Panc1 (cell line): Measurements from ENCODE around the gene PCSK5.

Source experiments
- TCF7L2 ChIP-seq: IDR thresholded peaks from 2 replicates; pipeline ENCODE4 v1.6.1; 2011; ENCODE audit warnings: mild to moderate bottlenecking, low read depth, low read length, inconsistent platforms
- TF ChIP-seq, protein P1 (sequence below): fragments of 450-650 bp; IDR thresholded peaks from 2 replicates; pipeline ENCODE4 v1.5.1; 2017; ENCODE audit warnings: mild to moderate bottlenecking
- TF ChIP-seq, protein P2 (sequence below), 2 experiments: IDR thresholded peaks; 2 replicates each; pipeline ENCODE4 v1.6.1; 2011 to 2012; ENCODE audit warnings: low read depth in 2 of 2, control low read depth in 1 of 2, low read length in 1 of 2, mild to moderate bottlenecking in 1 of 2, moderate library complexity in 1 of 2; ENCODE audit not compliant: insufficient read depth in 1 of 2

DNA sequence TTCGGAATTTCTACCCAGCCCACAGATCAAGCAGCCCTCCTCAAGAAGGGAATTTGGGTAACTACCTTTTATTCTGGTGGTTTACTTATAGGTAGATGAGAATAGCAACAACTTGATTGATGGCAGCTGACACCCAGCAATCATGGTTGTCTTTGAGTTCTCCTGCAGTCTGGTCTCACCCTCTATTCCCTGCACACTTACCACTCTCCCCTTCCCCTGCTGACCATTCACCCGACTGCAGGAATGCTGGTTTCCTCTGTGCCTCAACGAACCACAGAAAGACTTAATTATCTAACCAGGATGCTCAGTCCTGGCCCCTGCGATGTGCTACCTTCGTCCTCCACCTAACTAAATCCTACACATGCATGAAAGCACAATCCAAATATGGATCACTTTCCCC lies 260.8 kb downstream of the PCSK5 start:
- TF ChIP-seq, protein P1, sequence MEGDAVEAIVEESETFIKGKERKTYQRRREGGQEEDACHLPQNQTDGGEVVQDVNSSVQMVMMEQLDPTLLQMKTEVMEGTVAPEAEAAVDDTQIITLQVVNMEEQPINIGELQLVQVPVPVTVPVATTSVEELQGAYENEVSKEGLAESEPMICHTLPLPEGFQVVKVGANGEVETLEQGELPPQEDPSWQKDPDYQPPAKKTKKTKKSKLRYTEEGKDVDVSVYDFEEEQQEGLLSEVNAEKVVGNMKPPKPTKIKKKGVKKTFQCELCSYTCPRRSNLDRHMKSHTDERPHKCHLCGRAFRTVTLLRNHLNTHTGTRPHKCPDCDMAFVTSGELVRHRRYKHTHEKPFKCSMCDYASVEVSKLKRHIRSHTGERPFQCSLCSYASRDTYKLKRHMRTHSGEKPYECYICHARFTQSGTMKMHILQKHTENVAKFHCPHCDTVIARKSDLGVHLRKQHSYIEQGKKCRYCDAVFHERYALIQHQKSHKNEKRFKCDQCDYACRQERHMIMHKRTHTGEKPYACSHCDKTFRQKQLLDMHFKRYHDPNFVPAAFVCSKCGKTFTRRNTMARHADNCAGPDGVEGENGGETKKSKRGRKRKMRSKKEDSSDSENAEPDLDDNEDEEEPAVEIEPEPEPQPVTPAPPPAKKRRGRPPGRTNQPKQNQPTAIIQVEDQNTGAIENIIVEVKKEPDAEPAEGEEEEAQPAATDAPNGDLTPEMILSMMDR, result no peak
- TF ChIP-seq TCF7L2, result no peak
- TF ChIP-seq, protein P2, sequence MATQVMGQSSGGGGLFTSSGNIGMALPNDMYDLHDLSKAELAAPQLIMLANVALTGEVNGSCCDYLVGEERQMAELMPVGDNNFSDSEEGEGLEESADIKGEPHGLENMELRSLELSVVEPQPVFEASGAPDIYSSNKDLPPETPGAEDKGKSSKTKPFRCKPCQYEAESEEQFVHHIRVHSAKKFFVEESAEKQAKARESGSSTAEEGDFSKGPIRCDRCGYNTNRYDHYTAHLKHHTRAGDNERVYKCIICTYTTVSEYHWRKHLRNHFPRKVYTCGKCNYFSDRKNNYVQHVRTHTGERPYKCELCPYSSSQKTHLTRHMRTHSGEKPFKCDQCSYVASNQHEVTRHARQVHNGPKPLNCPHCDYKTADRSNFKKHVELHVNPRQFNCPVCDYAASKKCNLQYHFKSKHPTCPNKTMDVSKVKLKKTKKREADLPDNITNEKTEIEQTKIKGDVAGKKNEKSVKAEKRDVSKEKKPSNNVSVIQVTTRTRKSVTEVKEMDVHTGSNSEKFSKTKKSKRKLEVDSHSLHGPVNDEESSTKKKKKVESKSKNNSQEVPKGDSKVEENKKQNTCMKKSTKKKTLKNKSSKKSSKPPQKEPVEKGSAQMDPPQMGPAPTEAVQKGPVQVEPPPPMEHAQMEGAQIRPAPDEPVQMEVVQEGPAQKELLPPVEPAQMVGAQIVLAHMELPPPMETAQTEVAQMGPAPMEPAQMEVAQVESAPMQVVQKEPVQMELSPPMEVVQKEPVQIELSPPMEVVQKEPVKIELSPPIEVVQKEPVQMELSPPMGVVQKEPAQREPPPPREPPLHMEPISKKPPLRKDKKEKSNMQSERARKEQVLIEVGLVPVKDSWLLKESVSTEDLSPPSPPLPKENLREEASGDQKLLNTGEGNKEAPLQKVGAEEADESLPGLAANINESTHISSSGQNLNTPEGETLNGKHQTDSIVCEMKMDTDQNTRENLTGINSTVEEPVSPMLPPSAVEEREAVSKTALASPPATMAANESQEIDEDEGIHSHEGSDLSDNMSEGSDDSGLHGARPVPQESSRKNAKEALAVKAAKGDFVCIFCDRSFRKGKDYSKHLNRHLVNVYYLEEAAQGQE (IDR thresholded peaks at IDR 0.05; ENCODE audit: insufficient read depth in 1 of 2, low read depth in 2 of 2, low read length in 1 of 2), result no peak
